Keratinocyte (primary cell): ENCODE data around the gene ST6GALNAC6. TPM values are rescaled to one million over a fixed set of nuclear protein-coding genes. Genes with fewer than 3 reads are reported as not detected.

Experiments
- DNase-seq: peaks from one replicate; pipeline ENCODE4 v3.0.0-alpha.2; 2011; ENCODE audit warnings: low read depth, missing footprints, low spot score
- FAIRE-seq: peaks from 2 replicates; lab custom pipeline; 2011; peaks lifted over from hg19 to GRCh38; lab: Jason Lieb, UNC
- H2AFZ ChIP-seq: 2 replicates; pipeline ENCODE4 v1.6.0; 2012; ENCODE audit warnings: low read length, control low read depth, inconsistent platforms; ENCODE audit not compliant: control insufficient read depth
- H3K27ac ChIP-seq: 2 replicates; pipeline ENCODE4 v1.5.1; 2011; ENCODE audit warnings: low read length; ENCODE audit not compliant: control insufficient read depth, insufficient read depth
- H3K27me3 ChIP-seq: 3 replicates; pipeline ENCODE4 v1.6.0; 2011; ENCODE audit warnings: low read length; ENCODE audit not compliant: control insufficient read depth, insufficient read depth; ENCODE audit errors: extremely low read depth
- H3K36me3 ChIP-seq, 2 experiments: 2 replicates in 1 of 2; 3 replicates in 1 of 2; pipeline ENCODE4 v1.5.1; 2011; ENCODE audit warnings: low read length in 2 of 2, mild to moderate bottlenecking in 1 of 2; ENCODE audit not compliant: control insufficient read depth in 2 of 2, insufficient read depth in 2 of 2; ENCODE audit errors: extremely low read depth in 1 of 2
- H3K4me1 ChIP-seq: 3 replicates; pipeline ENCODE4 v1.5.1; 2011; ENCODE audit warnings: low read length; ENCODE audit not compliant: control insufficient read depth, insufficient read depth; ENCODE audit errors: extremely low read depth
- H3K4me2 ChIP-seq: 3 replicates; pipeline ENCODE4 v1.6.0; 2011; ENCODE audit warnings: low read depth, low read length; ENCODE audit not compliant: control insufficient read depth, insufficient read depth; ENCODE audit errors: extremely low read depth
- H3K4me3 ChIP-seq, 3 experiments: fragments of 200-600 bp in 1 of 3; sonication (generic) in 1 of 3; 2 replicates in 2 of 3; 3 replicates in 1 of 3; pipeline ENCODE4 v1.5.1; 2011 to 2016; ENCODE audit warnings: low read length in 3 of 3, mild to moderate bottlenecking in 3 of 3, control low read depth in 2 of 3, inconsistent platforms in 1 of 3, low read depth in 1 of 3, mixed read lengths in 1 of 3, mixed run types in 1 of 3, moderate library complexity in 1 of 3; ENCODE audit not compliant: control insufficient read depth in 2 of 3, insufficient read depth in 2 of 3; ENCODE audit errors: extremely low read depth in 1 of 3
- H3K79me2 ChIP-seq: 2 replicates; pipeline ENCODE4 v1.6.0; 2012; ENCODE audit warnings: low read length; ENCODE audit not compliant: control insufficient read depth, insufficient read depth
- H3K9ac ChIP-seq: 3 replicates; pipeline ENCODE4 v1.6.0; 2011; ENCODE audit warnings: low read length; ENCODE audit not compliant: control insufficient read depth, insufficient read depth; ENCODE audit errors: extremely low read depth
- H3K9me1 ChIP-seq: 3 replicates; pipeline ENCODE4 v1.6.0; 2011; ENCODE audit warnings: low read length; ENCODE audit not compliant: control insufficient read depth, insufficient read depth; ENCODE audit errors: extremely low read depth
- H3K9me3 ChIP-seq: 2 replicates; pipeline ENCODE4 v1.5.1; 2012; ENCODE audit warnings: low read depth, low read length; ENCODE audit not compliant: control insufficient read depth
- H4K20me1 ChIP-seq: 3 replicates; pipeline ENCODE4 v1.6.0; 2011; ENCODE audit warnings: low read length; ENCODE audit not compliant: control insufficient read depth, insufficient read depth; ENCODE audit errors: extremely low read depth
- CTCF ChIP-seq, 3 experiments: IDR thresholded peaks in 1 of 3; conservative IDR thresholded peaks in 1 of 3; optimal IDR thresholded peaks in 1 of 3; 2 replicates in 2 of 3; 3 replicates in 1 of 3; pipeline versions ENCODE3 to v1.5.1; 2011; ENCODE audit warnings: low read length in 3 of 3, mild to moderate bottlenecking in 3 of 3, moderate library complexity in 2 of 3, control low read depth in 1 of 3, inconsistent platforms in 1 of 3; ENCODE audit not compliant: insufficient read depth in 2 of 3; ENCODE audit errors: extremely low read depth in 1 of 3
- EZH2 ChIP-seq: IDR thresholded peaks from one replicate; pipeline ENCODE4 v1.6.1; 2012; ENCODE audit warnings: inconsistent platforms, mild to moderate bottlenecking, low read length, moderate library complexity
- dilution Hi-C: fragments of 300-500 bp; cut with MboI; formaldehyde crosslinking; loops from one replicate; pipeline ENCODE4 v1.7.0; 2020; ENCODE audit warnings: low sequenced_read_pairs; ENCODE audit not compliant: extremely low pct_ligation_motif_present
- polyA plus RNA-seq, 5 experiments: library from polyadenylated mRNA; depleted of rRNA in 3 of 5; stranded (reverse) in 3 of 5; stranded (forward) in 1 of 5; unstranded in 1 of 5; fragments of >200 nt; gene quantifications; 1 replicate in 1 of 5; 2 replicates in 3 of 5; 3 replicates in 1 of 5; pipeline versions ENCODE4 v1.2.1 to v1.2.3, GENCODE V29; 2011 to 2012; ENCODE audit warnings: missing spikeins in 2 of 5, low read depth in 1 of 5, low replicate concordance in 1 of 5

Gene ST6GALNAC6
- polyA plus RNA-seq, 1 donor (not counting 4 experiments of a cell fraction or from before 2014, with no cell fraction given): 21.1 TPM

- Histone ChIP-seq H4K20me1 (no peaks in the 10 kb centered on the region), H3K27ac (no peak overlapping the region), H3K36me3 (no peaks in the 10 kb centered on the region), H3K4me1 (no peaks in the 10 kb centered on the region), H3K27me3 (no peaks in the 10 kb centered on the region), H3K79me2 (no peaks in the 10 kb centered on the region), H3K9me3 (no peaks in the 10 kb centered on the region), H3K9ac (no peak overlapping the region), H3K4me3 (no peak overlapping the region), H3K4me2 (no peak overlapping the region), H2AFZ (no peak overlapping the region), H3K9me1 (no peaks in the 10 kb centered on the region)
- FAIRE-seq (no peak), DNase-seq (no peak)
- dilution Hi-C loops: no loop called here
- TF ChIP-seq EZH2 (no peak), CTCF (optimal IDR thresholded peaks at IDR 0.05 in 1 of 3, IDR thresholded peaks at IDR 0.05 in 1 of 3, conservative IDR thresholded peaks at IDR 0.05 in 1 of 3; ENCODE audit: extremely low read depth in 1 of 3, insufficient read depth in 2 of 3, low read length in 3 of 3) (no peak)
Measured at GRCh38 chr9:127905788-127906191, 6.4 kb upstream of the ST6GALNAC6 start.

DNA sequence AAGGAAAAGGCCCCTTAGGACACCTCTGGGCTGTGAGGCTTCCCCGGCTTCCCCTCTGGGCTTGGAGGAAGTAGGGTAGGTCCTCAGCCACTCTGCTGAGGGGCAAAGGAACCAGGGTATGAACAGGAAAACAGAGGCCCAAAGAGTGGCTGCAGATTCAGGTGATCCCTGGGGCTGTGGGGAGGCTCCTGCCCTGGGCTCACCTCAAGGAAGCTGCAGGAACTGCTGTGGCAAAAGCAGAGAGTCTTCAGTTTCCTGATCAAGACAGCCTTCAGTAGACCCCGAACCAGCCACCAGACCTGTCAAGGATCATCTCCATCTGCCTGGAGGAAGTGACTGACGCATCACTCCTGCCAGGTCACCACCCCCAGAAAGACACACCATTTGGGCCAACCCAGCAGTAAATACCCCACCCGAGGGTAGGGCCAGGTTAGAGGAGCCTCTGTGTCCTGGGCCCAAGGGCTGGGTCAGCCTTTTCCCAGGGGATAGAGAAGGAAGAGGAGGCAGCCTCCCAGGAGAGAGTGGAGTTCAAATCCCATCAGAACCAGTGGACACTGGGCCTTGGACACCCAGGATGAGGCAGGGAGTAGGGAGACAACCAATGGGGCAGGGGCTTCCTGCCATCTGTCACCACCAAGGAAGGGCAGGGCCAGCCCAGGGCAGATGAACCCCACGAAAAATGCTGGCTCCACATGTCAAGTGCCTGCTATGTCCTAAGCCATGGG lies 5.8 kb upstream of the ST6GALNAC6 start:
- H3K27me3 ChIP-seq: no peaks in the 10 kb centered on the region
- no peak overlapping the region for H3K4me3 ChIP-seq
- no peak for DNase-seq
- H3K79me2 ChIP-seq: no peaks in the 10 kb centered on the region
- TF ChIP-seq CTCF (optimal IDR thresholded peaks at IDR 0.05 in 1 of 3, IDR thresholded peaks at IDR 0.05 in 1 of 3, conservative IDR thresholded peaks at IDR 0.05 in 1 of 3; ENCODE audit: extremely low read depth in 1 of 3, insufficient read depth in 2 of 3, low read length in 3 of 3): no peak
- no peak for TF ChIP-seq EZH2
- no peaks in the 10 kb centered on the region for H3K36me3 ChIP-seq
- H3K4me2 ChIP-seq: no peak overlapping the region
- no peaks in the 10 kb centered on the region for H4K20me1 ChIP-seq
- no peaks in the 10 kb centered on the region for H3K9me1 ChIP-seq
- dilution Hi-C loops: no loop called here
- no peak overlapping the region for H2AFZ ChIP-seq
- no peaks in the 10 kb centered on the region for H3K4me1 ChIP-seq
- H3K9ac ChIP-seq: no peak overlapping the region
- H3K27ac ChIP-seq: no peak overlapping the region
- H3K9me3 ChIP-seq: no peaks in the 10 kb centered on the region
- no peak for FAIRE-seq
